Activated T-cell treated with anti-CD3 and anti-CD28 coated beads for 4 hours (primary cell): ENCODE measurements around the gene STRIP2.
"Not testable (repeated sequence)": the region's sequence is repeated elsewhere in the genome, so short reads cannot be mapped to it uniquely, and the experiment has no call there.

Experiments
- DNase-seq: peaks from one replicate; pipeline ENCODE4 v3.0.0-alpha.2; 2020

The STRIP2 gene

GRCh38 chr7:129423700-129424410, 10.4 kb upstream of the STRIP2 start:
- DNase-seq = no peak

- no peak for DNase-seq
Observed at GRCh38 chr7:129426482-129426881, 7.8 kb upstream of the STRIP2 start.

GRCh38 chr7:129427526-129428045, 6.6 kb upstream of the STRIP2 start:
- no peak for DNase-seq

GRCh38 chr7:129431911-129432643, 2.2 kb upstream of the STRIP2 start:
- DNase-seq = no peak

- DNase-seq = no peak
Observed at GRCh38 chr7:129434675-129435318, 565 bp downstream of the STRIP2 start.

GRCh38 chr7:129435414-129435829, 1.2 kb downstream of the STRIP2 start:
- no peak for DNase-seq

- DNase-seq = no peak
Observed at GRCh38 chr7:129436335-129436923, 2.2 kb downstream of the STRIP2 start.

GRCh38 chr7:129437190-129437589, 3.0 kb downstream of the STRIP2 start:
- DNase-seq = no peak

- DNase-seq = no peak
Observed at GRCh38 chr7:129438281-129438838, 4.1 kb downstream of the STRIP2 start.

- DNase-seq = no peak
Observed at GRCh38 chr7:129438839-129439651, 4.8 kb downstream of the STRIP2 start.

GRCh38 chr7:129439963-129440625, 5.9 kb downstream of the STRIP2 start:
- DNase-seq = no peak

GRCh38 chr7:129443612-129444011, 9.4 kb downstream of the STRIP2 start:
- DNase-seq = no peak

- not testable (repeated sequence) for DNase-seq
Observed at GRCh38 chr7:129444776-129445175, 10.5 kb downstream of the STRIP2 start.

- DNase-seq = not testable (repeated sequence)
Observed at GRCh38 chr7:129446925-129447324, 12.7 kb downstream of the STRIP2 start.

- not testable (repeated sequence) for DNase-seq
Observed at GRCh38 chr7:129447445-129447844, 13.2 kb downstream of the STRIP2 start.

- DNase-seq = not testable (repeated sequence)
Observed at GRCh38 chr7:129448608-129449007, 14.4 kb downstream of the STRIP2 start.

GRCh38 chr7:129450295-129450694, 16.1 kb downstream of the STRIP2 start:
- DNase-seq = no peak

GRCh38 chr7:129452589-129453231, 18.5 kb downstream of the STRIP2 start:
- no peak for DNase-seq

GRCh38 chr7:129453510-129454248, 19.4 kb downstream of the STRIP2 start:
- DNase-seq = no peak

- DNase-seq = no peak
Observed at GRCh38 chr7:129454249-129454551, 20.0 kb downstream of the STRIP2 start.
